H1 (cell line): ENCODE results near the gene GPA33. TPM values are rescaled to one million over a fixed set of nuclear protein-coding genes. Genes with fewer than 3 reads are reported as not detected.

Source experiments
- CTCF ChIA-PET: fragments of 300-600 bp; sonication (Branson Sonifier 250); formaldehyde crosslinking; loops from one replicate; lab custom pipeline; 2021; ENCODE audit not compliant: partially characterized antibody; lab: Charles Lee
- POLR2A ChIA-PET: fragments of 300-600 bp; sonication (Branson Sonifier 250); formaldehyde crosslinking; loops from one replicate; lab custom pipeline; 2021; ENCODE audit warnings: inconsistent platforms; ENCODE audit not compliant: partially characterized antibody; lab: Charles Lee
- DNase-seq, 2 experiments: peaks; one replicate each; pipeline versions ENCODE4 v3.0.0 to v3.0.0-alpha.2; 2010 to 2022; ENCODE audit warnings: low spot score in 2 of 2, low read depth in 1 of 2, mixed read lengths in 1 of 2
- FAIRE-seq: peaks from 2 replicates; lab custom pipeline; 2011; peaks lifted over from hg19 to GRCh38; lab: Jason Lieb, UNC
- H2AFZ ChIP-seq: 2 replicates; pipeline ENCODE4 v1.8.1; 2012; ENCODE audit warnings: low read length, inconsistent platforms
- H2AK5ac ChIP-seq: 2 replicates; pipeline ENCODE4 v1.6.1; 2013; ENCODE audit warnings: low read depth, low read length
- H2BK120ac ChIP-seq: replicated peaks from 2 replicates; pipeline ENCODE3; 2013; ENCODE audit warnings: low read depth, low read length, inconsistent platforms
- H2BK12ac ChIP-seq: 2 replicates; pipeline ENCODE4 v1.6.1; 2013; ENCODE audit warnings: low read depth, low read length
- H2BK15ac ChIP-seq: 2 replicates; pipeline ENCODE4 v1.6.1; 2013; ENCODE audit warnings: low read length
- H2BK20ac ChIP-seq: 2 replicates; pipeline ENCODE4 v1.6.1; 2013; ENCODE audit warnings: low read length
- H2BK5ac ChIP-seq: 2 replicates; pipeline ENCODE4 v1.6.1; 2013; ENCODE audit warnings: low read depth, low read length
- H3K14ac ChIP-seq: 2 replicates; pipeline ENCODE4 v1.6.1; 2013; ENCODE audit warnings: inconsistent platforms; ENCODE audit not compliant: insufficient read length
- H3K18ac ChIP-seq: 2 replicates; pipeline ENCODE4 v1.6.1; 2013; ENCODE audit warnings: low read length; ENCODE audit errors: extremely low read depth
- H3K23ac ChIP-seq: 2 replicates; pipeline ENCODE4 v1.6.1; 2013; ENCODE audit warnings: inconsistent platforms; ENCODE audit not compliant: insufficient read length
- H3K23me2 ChIP-seq: 2 replicates; pipeline ENCODE4 v1.6.1; 2013; ENCODE audit warnings: low read depth, low read length
- H3K27ac ChIP-seq: 2 replicates; pipeline ENCODE4 v1.6.1; 2011; ENCODE audit warnings: low read depth, low read length, inconsistent platforms
- H3K27me3 ChIP-seq, 4 experiments: replicated peaks in 1 of 4; 1 replicate in 1 of 4; 2 replicates in 3 of 4; pipeline versions ENCODE4 v1.6.1 to v1.8.1; 2011 to 2013; ENCODE audit warnings: low read length in 3 of 4, mild to moderate bottlenecking in 3 of 4, inconsistent platforms in 2 of 4, mixed read lengths in 2 of 4, moderate library complexity in 1 of 4; ENCODE audit not compliant: control insufficient read depth in 3 of 4, insufficient read depth in 3 of 4; ENCODE audit errors: extremely low read depth in 1 of 4
- H3K36me3 ChIP-seq, 4 experiments: 2 replicates each; pipeline versions ENCODE4 v1.6.1 to v1.8.1; 2011 to 2013; ENCODE audit warnings: mild to moderate bottlenecking in 4 of 4, low read length in 3 of 4, moderate library complexity in 2 of 4, control low read depth in 1 of 4, inconsistent platforms in 1 of 4; ENCODE audit not compliant: insufficient read depth in 4 of 4, control insufficient read depth in 2 of 4
- H3K4ac ChIP-seq: replicated peaks from 2 replicates; pipeline ENCODE3; 2013; ENCODE audit warnings: low read length, low read depth, mixed read lengths, inconsistent platforms; ENCODE audit not compliant: insufficient read length
- H3K4me1 ChIP-seq, 4 experiments: replicated peaks in 1 of 4; 1 replicate in 1 of 4; 2 replicates in 3 of 4; pipeline versions ENCODE4 v1.6.1 to v1.8.1; 2011 to 2013; ENCODE audit warnings: low read length in 3 of 4, inconsistent platforms in 2 of 4, mixed read lengths in 1 of 4; ENCODE audit not compliant: insufficient read depth in 4 of 4, control insufficient read depth in 3 of 4
- H3K4me2 ChIP-seq, 2 experiments: 2 replicates each; pipeline versions ENCODE4 v1.6.1 to v1.8.1; 2011 to 2013; ENCODE audit warnings: low read depth in 2 of 2, low read length in 2 of 2, control low read depth in 1 of 2, inconsistent platforms in 1 of 2, mild to moderate bottlenecking in 1 of 2; ENCODE audit not compliant: insufficient read depth in 1 of 2
- H3K4me3 ChIP-seq, 4 experiments: fragments of 200-600, 300-600 bp in 1 of 4; sonication (generic), shearing (Covaris generic), sonication (Bioruptor Twin) in 1 of 4; 2 replicates each; pipeline versions ENCODE4 v1.5.1 to v1.8.1; 2011 to 2016; ENCODE audit warnings: low read length in 4 of 4, low read depth in 3 of 4, control low read depth in 2 of 4, inconsistent platforms in 2 of 4, mild to moderate bottlenecking in 2 of 4, mixed read lengths in 1 of 4, moderate library complexity in 1 of 4; ENCODE audit not compliant: insufficient read depth in 2 of 4; ENCODE audit errors: extremely low read depth in 1 of 4
- H3K56ac ChIP-seq: replicated peaks from 2 replicates; pipeline ENCODE3; 2013; ENCODE audit warnings: low read depth, mild to moderate bottlenecking, mixed read lengths, low read length, inconsistent platforms; ENCODE audit not compliant: insufficient read length
- H3K79me1 ChIP-seq: 2 replicates; pipeline ENCODE4 v1.6.1; 2013; ENCODE audit warnings: low read depth, low read length, control low read depth
- H3K79me2 ChIP-seq, 2 experiments: 2 replicates each; pipeline versions ENCODE4 v1.6.1 to v1.8.1; 2012 to 2013; ENCODE audit warnings: low read length in 2 of 2, mild to moderate bottlenecking in 2 of 2, inconsistent platforms in 1 of 2; ENCODE audit not compliant: insufficient read depth in 2 of 2, control insufficient read depth in 1 of 2
- H3K9ac ChIP-seq, 4 experiments: replicated peaks in 1 of 4; 1 replicate in 1 of 4; 2 replicates in 3 of 4; pipeline versions ENCODE4 v1.6.1 to v1.8.1; 2011 to 2013; ENCODE audit warnings: low read depth in 3 of 4, low read length in 3 of 4, control low read depth in 2 of 4, mild to moderate bottlenecking in 2 of 4, moderate library complexity in 2 of 4, inconsistent platforms in 1 of 4; ENCODE audit errors: extremely low read depth in 1 of 4
- H3K9me3 ChIP-seq, 2 experiments: 2 replicates each; pipeline versions ENCODE4 v1.6.1 to v1.8.1; 2012 to 2013; ENCODE audit warnings: mild to moderate bottlenecking in 2 of 2, moderate library complexity in 2 of 2, control low read depth in 1 of 2, inconsistent platforms in 1 of 2, low read depth in 1 of 2, low read length in 1 of 2, mixed read lengths in 1 of 2; ENCODE audit not compliant: insufficient read depth in 2 of 2
- H4K20me1 ChIP-seq, 2 experiments: replicated peaks in 1 of 2; 2 replicates each; pipeline versions ENCODE3 to v1.8.1; 2011 to 2013; ENCODE audit warnings: inconsistent platforms in 2 of 2, low read length in 2 of 2, mild to moderate bottlenecking in 1 of 2; ENCODE audit not compliant: insufficient read depth in 2 of 2, control insufficient read depth in 1 of 2
- H4K5ac ChIP-seq: 2 replicates; pipeline ENCODE4 v1.6.1; 2013; ENCODE audit warnings: low read length, low read depth, mixed read lengths, inconsistent platforms; ENCODE audit not compliant: insufficient read length
- H4K8ac ChIP-seq: 2 replicates; pipeline ENCODE4 v1.8.0; 2013; ENCODE audit warnings: mild to moderate bottlenecking, moderate library complexity, low read length, inconsistent platforms; ENCODE audit not compliant: insufficient read depth; ENCODE audit errors: extremely low read depth
- H4K91ac ChIP-seq: replicated peaks from 2 replicates; pipeline ENCODE3; 2013; ENCODE audit warnings: low read length, mixed read lengths, inconsistent platforms; ENCODE audit not compliant: insufficient read length
- RAD21 ChIP-seq, 2 experiments: IDR thresholded peaks in 1 of 2; conservative IDR thresholded peaks in 1 of 2; 2 replicates each; pipeline ENCODE4 v1.6.1; 2011; ENCODE audit warnings: low read depth in 2 of 2, low read length in 2 of 2, improper control_type of control experiment in 1 of 2, inconsistent platforms in 1 of 2, mild to moderate bottlenecking in 1 of 2, moderate library complexity in 1 of 2
- SIX5 ChIP-seq: IDR thresholded peaks from 2 replicates; pipeline ENCODE4 v1.6.1; 2011; ENCODE audit warnings: mild to moderate bottlenecking, low read depth, low read length
- SRF ChIP-seq: IDR thresholded peaks from 2 replicates; pipeline ENCODE4 v1.6.1; 2011; ENCODE audit warnings: mild to moderate bottlenecking, low read depth, low read length, moderate library complexity
- WGBS, 2 experiments: shearing (Covaris generic) in 1 of 2; methylation state at CpG; one replicate each; pipeline versions ENCODE4 v1.1.6 to v1.1.7; 2013 to 2015; ENCODE audit warnings: low lambda C conversion rate in 2 of 2, mixed read lengths in 2 of 2, inconsistent platforms in 1 of 2, low coverage in 1 of 2, missing lambda C conversion rate in 1 of 2; ENCODE audit not compliant: insufficient replicate concordance in 2 of 2, insufficient coverage in 1 of 2, insufficient read length in 1 of 2; ENCODE audit errors: extremely low coverage in 1 of 2, missing lambda C conversion rate in 1 of 2; 5-methylcytosine and 5-hydroxymethylcytosine counted together
- polyA plus RNA-seq, 7 experiments: library from polyadenylated mRNA; depleted of rRNA in 3 of 7; stranded (reverse) in 5 of 7; unstranded in 2 of 7; fragments of >200 nt in 5 of 7; fragments of 200-250 nt in 2 of 7; gene quantifications; 1 replicate in 5 of 7; 2 replicates in 1 of 7; 4 replicates in 1 of 7; pipeline versions ENCODE4 v1.2.1 to v1.2.3, GENCODE V29; 2011 to 2013; ENCODE audit warnings: missing spikeins in 2 of 7, mixed read lengths in 2 of 7
- total RNA-seq: library from RNA; stranded (reverse); fragmentation: NEBNext Ultra II Directional; extraction: Animal tissue kit (Norgen Biotek cat#: 25700); gene quantifications from 2 replicates; pipeline ENCODE4 v1.2.1, GENCODE V29; 2021

GPA33 gene
- total and polyA plus RNA-seq, 2 of the 8 experiments (the other 6 are each of a cell fraction or from before 2014, with no cell fraction given) = 0.19 to 0.67 TPM

GRCh38 chr1:167126811-167127210, 36.6 kb upstream of the GPA33 start:
- Histone ChIP-seq H4K5ac (no peak overlapping the region), H3K4me3 (no peak overlapping the region), H3K4ac (no peak overlapping the region), H2BK15ac (no peak overlapping the region), H3K79me2 (no peaks in the 10 kb centered on the region), H3K36me3 (no peaks in the 10 kb centered on the region), H2BK20ac (no peak overlapping the region), H4K8ac (no peak overlapping the region)
- peak in 1 of 2 experiments; percentile 33 for DNase-seq
- no peak for TF ChIP-seq RAD21 (IDR thresholded peaks at IDR 0.05 in 1 of 2, conservative IDR thresholded peaks at IDR 0.05 in 1 of 2; ENCODE audit: low read depth in 2 of 2, low read length in 2 of 2)
- no peak for TF ChIP-seq SRF
- no peak for TF ChIP-seq SIX5
- TF ChIP-seq, all 59 proteins: peak for 0
- Histone ChIP-seq H3K27me3 (no peaks in the 10 kb centered on the region; a peak in 2 of 7 replicates), H3K4me2 (no peak overlapping the region), H3K4me1 (peaks cover 0 to 6% (median 0%) of the 10 kb centered on the region in 4 experiments; a peak in 4 of 7 replicates), H3K18ac (no peak overlapping the region), H4K91ac (no peak overlapping the region), H3K27ac (no peak overlapping the region), H2BK12ac (no peak overlapping the region), H3K56ac (no peak overlapping the region), H2BK120ac (no peak overlapping the region), H2BK5ac (no peak overlapping the region), H3K14ac (no peak overlapping the region), H3K23ac (no peak overlapping the region), H3K23me2 (no peaks in the 10 kb centered on the region), H4K20me1 (no peaks in the 10 kb centered on the region), H3K9me3 (no peaks in the 10 kb centered on the region), H3K79me1 (no peaks in the 10 kb centered on the region), H3K9ac (no peak overlapping the region), H2AK5ac (no peak overlapping the region), H2AFZ (no peak overlapping the region)
- WGBS, 2 experiments = 95% methylated on average over 17 of the region's 17 CpGs; no CpG with 5 or more reads in 1 of the 2 experiments
- no peak for FAIRE-seq
- POLR2A ChIA-PET = interaction anchor here (0.6 to 4.3 kb wide), 3 partner anchors 8 to 420 kb away, joined by 3 to 20 read pairs (median 13); partner anchors contain the start of gene POU2F1
- CTCF ChIA-PET = interaction anchor here (0.8 to 8.0 kb wide), 10 partner anchors 9 to 66 kb away, joined by 3 to 81 read pairs (median 4); no protein-coding TSS in a partner anchor
